Activated naive CD8-positive, alpha-beta T cell treated with anti-CD3 and anti-CD28 coated beads, Interleukin-2, amount 10 ng/mL, durations not matched to agents 7 days and 5 days (primary cell): ENCODE measurements around the gene NCAM2. TPM values are rescaled to one million over a fixed set of nuclear protein-coding genes. Genes with fewer than 3 reads are reported as not detected.

Source experiments
- ATAC-seq: fragments of 150-1000 bp; cut with Tn5 transposase; one replicate; pipeline ENCODE4 v1.10.0; 2021; ENCODE audit warnings: low read depth, moderate library complexity
- POLR2A ChIA-PET: fragments of 350-600 bp; sonication (Branson Sonifier 250); formaldehyde crosslinking; loops from one replicate; lab custom pipeline; 2021; ENCODE audit warnings: antibody characterized with exemption; lab: Charles Lee
- DNase-seq: peaks from one replicate; pipeline ENCODE4 v3.0.0; 2021
- H3K27ac Mint-ChIP-seq: one replicate; pipeline ENCODE4 v1.8.0; 2022; ENCODE audit warnings: mild to moderate bottlenecking, mixed read lengths
- H3K27me3 Mint-ChIP-seq: one replicate; pipeline ENCODE4 v1.8.0; 2022; ENCODE audit warnings: mild to moderate bottlenecking, moderate library complexity, mixed read lengths
- H3K36me3 Mint-ChIP-seq: one replicate; pipeline ENCODE4 v1.8.0; 2021; ENCODE audit warnings: mild to moderate bottlenecking, mixed read lengths
- H3K4me1 Mint-ChIP-seq: one replicate; pipeline ENCODE4 v1.8.0; 2021; ENCODE audit warnings: mixed read lengths
- H3K4me3 Mint-ChIP-seq: one replicate; pipeline ENCODE4 v1.8.0; 2022; ENCODE audit warnings: mild to moderate bottlenecking, moderate library complexity, mixed read lengths
- H3K9me3 Mint-ChIP-seq: one replicate; pipeline ENCODE4 v1.8.0; 2021; ENCODE audit warnings: mixed read lengths
- total RNA-seq, 2 experiments: library from RNA; stranded (reverse); gene quantifications; one replicate each; pipeline ENCODE4 v1.2.3, GENCODE V29; 2021

Gene NCAM2
- total RNA-seq, 2 experiments from 2014 or later, result not detected

GRCh38 chr21:21096956-21097355 is 98.7 kb downstream of the NCAM2 start:
- Mint-ChIP-seq H3K4me1 (no peaks in the 10 kb centered on the region), H3K9me3 (no peaks in the 10 kb centered on the region), H3K4me3 (no peak overlapping the region), H3K36me3 (no peaks in the 10 kb centered on the region), H3K27ac (no peak overlapping the region), H3K27me3 (no peaks in the 10 kb centered on the region)
- no peak for DNase-seq
- POLR2A ChIA-PET, result no interaction called here
- no peak for ATAC-seq

- no peaks in the 10 kb centered on the region for H3K4me1 Mint-ChIP-seq
- POLR2A ChIA-PET, result no interaction called here
- H3K36me3 Mint-ChIP-seq, result no peaks in the 10 kb centered on the region
These were observed 99.3 kb downstream of the NCAM2 start for GRCh38 chr21:21097466-21097865.

GRCh38 chr21:21101911-21102310 is 103.7 kb downstream of the NCAM2 start:
- no peak overlapping the region for H3K27ac Mint-ChIP-seq
- H3K4me3 Mint-ChIP-seq, result no peak overlapping the region
- H3K36me3 Mint-ChIP-seq, result no peaks in the 10 kb centered on the region
- no peaks in the 10 kb centered on the region for H3K4me1 Mint-ChIP-seq
- no peaks in the 10 kb centered on the region for H3K27me3 Mint-ChIP-seq
- ATAC-seq (no peak), DNase-seq (no peak)
- H3K9me3 Mint-ChIP-seq, result no peaks in the 10 kb centered on the region
- POLR2A ChIA-PET, result no interaction called here

More at GRCh38 chr21:21097466-21097865, 99.3 kb downstream of the NCAM2 start:
- ATAC-seq (no peak), DNase-seq (no peak)
- Mint-ChIP-seq H3K9me3 (no peaks in the 10 kb centered on the region), H3K27me3 (no peaks in the 10 kb centered on the region), H3K27ac (no peak overlapping the region), H3K4me3 (no peak overlapping the region)

- POLR2A ChIA-PET, result no interaction called here
- ATAC-seq, result no peak
These were observed 104.7 kb downstream of the NCAM2 start for GRCh38 chr21:21102896-21103295.

GRCh38 chr21:21103692-21104091 is 105.5 kb downstream of the NCAM2 start:
- ATAC-seq, result no peak
- H3K9me3 Mint-ChIP-seq, result no peaks in the 10 kb centered on the region
- no peak overlapping the region for H3K4me3 Mint-ChIP-seq
- POLR2A ChIA-PET, result no interaction called here
- DNase-seq, result no peak
- H3K4me1 Mint-ChIP-seq, result no peaks in the 10 kb centered on the region
- no peaks in the 10 kb centered on the region for H3K27me3 Mint-ChIP-seq
- no peak overlapping the region for H3K27ac Mint-ChIP-seq
- no peaks in the 10 kb centered on the region for H3K36me3 Mint-ChIP-seq

More at GRCh38 chr21:21102896-21103295, 104.7 kb downstream of the NCAM2 start:
- H3K4me3 Mint-ChIP-seq, result no peak overlapping the region
- DNase-seq, result no peak
- no peaks in the 10 kb centered on the region for H3K27me3 Mint-ChIP-seq
- no peaks in the 10 kb centered on the region for H3K4me1 Mint-ChIP-seq
- no peaks in the 10 kb centered on the region for H3K36me3 Mint-ChIP-seq
- no peaks in the 10 kb centered on the region for H3K9me3 Mint-ChIP-seq
- no peak overlapping the region for H3K27ac Mint-ChIP-seq

GRCh38 chr21:21109736-21110135 is 111.5 kb downstream of the NCAM2 start:
- Mint-ChIP-seq H3K9me3 (no peaks in the 10 kb centered on the region), H3K27ac (no peak overlapping the region), H3K4me3 (no peak overlapping the region), H3K36me3 (no peaks in the 10 kb centered on the region), H3K27me3 (no peaks in the 10 kb centered on the region), H3K4me1 (no peaks in the 10 kb centered on the region)
- DNase-seq (no peak), ATAC-seq (no peak)
- POLR2A ChIA-PET, result no interaction called here

GRCh38 chr21:21111309-21111920 is 113.2 kb downstream of the NCAM2 start:
- DNase-seq (no peak), ATAC-seq (no peak)
- POLR2A ChIA-PET, result no interaction called here
- no peak overlapping the region for H3K27ac Mint-ChIP-seq
- no peaks in the 10 kb centered on the region for H3K27me3 Mint-ChIP-seq
- no peak overlapping the region for H3K4me3 Mint-ChIP-seq
- no peaks in the 10 kb centered on the region for H3K4me1 Mint-ChIP-seq
- no peaks in the 10 kb centered on the region for H3K36me3 Mint-ChIP-seq
- no peaks in the 10 kb centered on the region for H3K9me3 Mint-ChIP-seq

GRCh38 chr21:21114461-21114860 is 116.3 kb downstream of the NCAM2 start:
- POLR2A ChIA-PET, result no interaction called here
- Mint-ChIP-seq H3K36me3 (no peaks in the 10 kb centered on the region), H3K27me3 (no peaks in the 10 kb centered on the region), H3K27ac (no peak overlapping the region), H3K9me3 (no peaks in the 10 kb centered on the region), H3K4me1 (peaks cover 2% of the 10 kb centered on the region), H3K4me3 (no peak overlapping the region)
- DNase-seq (no peak), ATAC-seq (no peak)

GRCh38 chr21:21119091-21119490 is 120.9 kb downstream of the NCAM2 start:
- POLR2A ChIA-PET, result no interaction called here
- Mint-ChIP-seq H3K4me3 (no peak overlapping the region), H3K36me3 (no peaks in the 10 kb centered on the region), H3K27me3 (no peaks in the 10 kb centered on the region), H3K27ac (no peak overlapping the region), H3K4me1 (peaks cover 2% of the 10 kb centered on the region), H3K9me3 (no peaks in the 10 kb centered on the region)
- no peak for DNase-seq
- ATAC-seq, result no peak

GRCh38 chr21:21122680-21123079 is 124.5 kb downstream of the NCAM2 start:
- H3K4me3 Mint-ChIP-seq, result no peak overlapping the region
- no peaks in the 10 kb centered on the region for H3K27me3 Mint-ChIP-seq
- no peak overlapping the region for H3K27ac Mint-ChIP-seq
- H3K4me1 Mint-ChIP-seq, result peaks cover 2% of the 10 kb centered on the region
- DNase-seq (no peak), ATAC-seq (no peak)
- H3K9me3 Mint-ChIP-seq, result no peaks in the 10 kb centered on the region
- H3K36me3 Mint-ChIP-seq, result no peaks in the 10 kb centered on the region
- POLR2A ChIA-PET, result no interaction called here

GRCh38 chr21:21132390-21132789 is 134.2 kb downstream of the NCAM2 start:
- Mint-ChIP-seq H3K9me3 (no peaks in the 10 kb centered on the region), H3K36me3 (no peaks in the 10 kb centered on the region), H3K27ac (no peak overlapping the region), H3K4me1 (no peaks in the 10 kb centered on the region), H3K4me3 (no peak overlapping the region), H3K27me3 (no peaks in the 10 kb centered on the region)
- ATAC-seq (no peak), DNase-seq (no peak)
- POLR2A ChIA-PET, result no interaction called here

- H3K4me3 Mint-ChIP-seq, result no peak overlapping the region
- no peak overlapping the region for H3K27ac Mint-ChIP-seq
- H3K27me3 Mint-ChIP-seq, result peaks cover 1% of the 10 kb centered on the region
- ATAC-seq (no peak), DNase-seq (no peak)
- H3K36me3 Mint-ChIP-seq, result no peaks in the 10 kb centered on the region
- H3K9me3 Mint-ChIP-seq, result no peaks in the 10 kb centered on the region
- no peaks in the 10 kb centered on the region for H3K4me1 Mint-ChIP-seq
- POLR2A ChIA-PET, result no interaction called here
These were observed 139.8 kb downstream of the NCAM2 start for GRCh38 chr21:21137986-21138385.

GRCh38 chr21:21146587-21147373 is 148.6 kb downstream of the NCAM2 start:
- no peak for DNase-seq
- POLR2A ChIA-PET, result no interaction called here
- no peak for ATAC-seq
- H3K27me3 Mint-ChIP-seq, result no peaks in the 10 kb centered on the region
- no peak overlapping the region for H3K4me3 Mint-ChIP-seq
- H3K9me3 Mint-ChIP-seq, result no peaks in the 10 kb centered on the region
- no peak overlapping the region for H3K27ac Mint-ChIP-seq
- H3K4me1 Mint-ChIP-seq, result no peaks in the 10 kb centered on the region
- no peaks in the 10 kb centered on the region for H3K36me3 Mint-ChIP-seq

- ATAC-seq (no peak), DNase-seq (no peak)
- Mint-ChIP-seq H3K9me3 (no peaks in the 10 kb centered on the region), H3K4me3 (no peak overlapping the region), H3K36me3 (no peaks in the 10 kb centered on the region), H3K27ac (no peak overlapping the region), H3K4me1 (no peaks in the 10 kb centered on the region), H3K27me3 (no peaks in the 10 kb centered on the region)
- POLR2A ChIA-PET, result no interaction called here
These were observed 149.2 kb downstream of the NCAM2 start for GRCh38 chr21:21147374-21147745.
